ENCODE results near the gene PLXDC1. TPM values are rescaled to one million over a fixed set of nuclear protein-coding genes. Genes with fewer than 3 reads are reported as not detected.
"Not testable (repeated sequence)": the region's sequence is repeated elsewhere in the genome, so short reads cannot be mapped to it uniquely, and the experiment has no call there.

Gene PLXDC1
- total and polyA plus RNA-seq, 12 donors: 1.3 to 5.6 (median 3.9) TPM

DNA sequence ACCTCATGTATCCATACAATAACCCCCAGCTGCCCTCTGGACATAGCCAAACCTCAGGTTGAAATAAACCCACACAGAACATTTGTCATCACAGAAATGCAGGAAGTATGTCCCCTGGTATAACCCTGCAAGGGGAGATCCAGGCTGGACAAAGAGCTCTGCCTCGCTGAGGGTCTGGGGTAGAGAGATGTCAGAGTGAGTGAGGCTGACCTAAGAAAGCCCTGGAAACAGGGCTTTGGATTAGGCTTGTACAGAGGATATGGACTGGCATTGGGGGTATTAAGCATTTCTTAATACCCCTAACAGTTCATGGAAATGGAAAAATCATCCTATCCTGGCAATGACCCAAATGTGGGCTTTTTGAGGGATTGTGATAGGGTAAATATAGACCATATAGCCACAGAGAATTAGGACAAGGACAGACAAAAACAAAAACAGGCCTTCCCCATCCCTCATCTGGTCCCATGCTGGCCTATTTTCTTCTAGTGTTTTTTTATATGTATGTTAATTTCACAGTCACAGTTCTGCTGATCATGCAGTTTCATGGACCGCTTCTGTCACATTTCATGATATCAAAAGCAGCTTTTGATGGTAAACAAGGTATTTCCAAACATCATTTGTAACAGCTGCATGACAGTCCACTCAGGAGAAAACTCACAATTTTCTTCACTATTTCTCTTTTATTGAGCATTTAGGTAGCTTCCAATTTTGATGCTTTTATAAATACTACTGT lies 26.1 kb downstream of the PLXDC1 start:
- H3K9me3 ChIP-seq (replicated peaks in 1 of 3): no peaks in the 10 kb centered on the region
- no peak overlapping the region for H3K4me3 ChIP-seq
- DNase-seq: no peak
- H3K4me1 ChIP-seq (replicated peaks in 1 of 2): no peaks in the 10 kb centered on the region
- no peak overlapping the region for H3K27ac ChIP-seq
- no peaks in the 10 kb centered on the region for H3K36me3 ChIP-seq (replicated peaks in 1 of 2)
- H3K27me3 ChIP-seq: no peaks in the 10 kb centered on the region
- WGBS, 4 donors: 91 to 93% (median 92%) methylated on average over 2 of the region's 2 CpGs
- TF ChIP-seq POLR2A (IDR thresholded peaks at IDR 0.05) (no peak), CTCF (IDR thresholded peaks at IDR 0.05) (no peak)
- intact Hi-C loops (cut with DNase I): no loop called here

- H3K4me3 ChIP-seq: no peak overlapping the region
- TF ChIP-seq CTCF (IDR thresholded peaks at IDR 0.05) (no peak), POLR2A (IDR thresholded peaks at IDR 0.05) (no peak)
- H3K36me3 ChIP-seq (replicated peaks in 1 of 2): no peaks in the 10 kb centered on the region
- intact Hi-C loops (cut with DNase I): no loop called here
- H3K4me1 ChIP-seq (replicated peaks in 1 of 2): no peaks in the 10 kb centered on the region
- no peak overlapping the region for H3K27ac ChIP-seq
- no peaks in the 10 kb centered on the region for H3K9me3 ChIP-seq (replicated peaks in 1 of 3)
- peak in 1 of 7 donors; percentile 19 for DNase-seq
- H3K27me3 ChIP-seq: no peaks in the 10 kb centered on the region
- WGBS, 4 donors: 28 to 61% (median 60%) methylated on average over 2 to 9 of the region's 9 CpGs
These were observed 27.8 kb downstream of the PLXDC1 start for GRCh38 chr17:39123627-39124026.

DNA sequence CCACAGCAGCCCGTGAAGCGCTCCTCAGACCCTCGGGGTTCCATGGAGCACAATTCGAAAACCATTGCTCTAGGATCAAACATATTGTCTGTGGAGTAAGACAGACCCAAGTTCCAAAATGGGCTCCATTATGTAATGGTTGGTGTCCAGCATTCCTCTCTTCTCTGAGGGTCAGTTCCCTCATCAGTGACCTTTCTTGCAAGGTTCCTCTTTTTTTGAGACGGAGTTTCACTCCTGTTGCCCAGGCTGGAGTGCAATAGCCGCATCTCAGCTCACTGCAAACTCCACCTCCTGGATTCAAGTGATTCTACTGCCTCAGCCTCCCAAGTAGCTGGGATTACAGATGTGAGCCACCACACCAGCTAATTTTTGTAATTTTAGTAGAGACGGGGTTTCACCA lies 28.4 kb downstream of the PLXDC1 start:
- intact Hi-C loops (cut with DNase I): no loop called here
- TF ChIP-seq POLR2A (IDR thresholded peaks at IDR 0.05) (no peak), CTCF (IDR thresholded peaks at IDR 0.05) (no peak)
- H3K36me3 ChIP-seq (replicated peaks in 1 of 2): no peaks in the 10 kb centered on the region
- no peak overlapping the region for H3K27ac ChIP-seq
- no peak overlapping the region for H3K4me3 ChIP-seq
- H3K27me3 ChIP-seq: no peaks in the 10 kb centered on the region
- H3K9me3 ChIP-seq (replicated peaks in 1 of 3): no peaks in the 10 kb centered on the region
- WGBS, 4 donors: 77 to 83% (median 80%) methylated on average over 7 of the region's 7 CpGs
- H3K4me1 ChIP-seq (replicated peaks in 1 of 2): no peaks in the 10 kb centered on the region
- DNase-seq: peak in 1 of 7 donors; percentile 11

GRCh38 chr17:39121919-39122318 lies 29.5 kb downstream of the PLXDC1 start:
- intact Hi-C loops (cut with DNase I); H3K27me3 ChIP-seq; H3K36me3 ChIP-seq (replicated peaks in 1 of 2); H3K4me3 ChIP-seq; H3K4me1 ChIP-seq (replicated peaks in 1 of 2); H3K9me3 ChIP-seq (replicated peaks in 1 of 3); DNase-seq; H3K27ac ChIP-seq: not testable (repeated sequence)
- 85 to 91% (median 89%) methylated on average over 10 of the region's 10 CpGs for WGBS, 4 donors

All from adrenal gland (tissue), 12 donors.